Neural cell (in vitro differentiated cells): ENCODE results near the gene PRF1. TPM values are rescaled to one million over a fixed set of nuclear protein-coding genes. Genes with fewer than 3 reads are reported as not detected.

Experiments used
- H2AFZ ChIP-seq: fragments of 200-600, 300-800 bp; sonication (generic), shearing (Covaris generic); 2 replicates; pipeline ENCODE4 v1.6.0; 2014; ENCODE audit warnings: low read depth, mild to moderate bottlenecking, antibody characterized with exemption, low read length, moderate library complexity
- H3F3A ChIP-seq: fragments of 200-600 bp; shearing (Covaris generic); 2 replicates; pipeline ENCODE4 v1.6.1; 2016; ENCODE audit warnings: mild to moderate bottlenecking, moderate library complexity, mixed read lengths, antibody characterized with exemption, low read length; ENCODE audit not compliant: insufficient read depth, poor library complexity, severe bottlenecking
- H3K27ac ChIP-seq: fragments of 200-600, 300-800 bp; sonication (generic), shearing (Covaris generic); 2 replicates; pipeline ENCODE4 v1.5.1; 2014; ENCODE audit warnings: mild to moderate bottlenecking, low read length, moderate library complexity
- H3K27me3 ChIP-seq: fragments of 300-800, 200-600 bp; sonication (generic), shearing (Covaris generic); 2 replicates; pipeline ENCODE4 v1.6.0; 2014; ENCODE audit warnings: mild to moderate bottlenecking, low read depth, low read length, moderate library complexity; ENCODE audit not compliant: insufficient read depth
- H3K36me3 ChIP-seq: fragments of 300-800, 200-600 bp; sonication (generic), shearing (Covaris generic); 2 replicates; pipeline ENCODE4 v1.5.1; 2014; ENCODE audit warnings: mild to moderate bottlenecking, antibody characterized with exemption, low read length, moderate library complexity; ENCODE audit not compliant: insufficient read depth
- H3K4me2 ChIP-seq: fragments of 300-800, 200-600 bp; sonication (generic), shearing (Covaris generic); 2 replicates; pipeline ENCODE4 v1.6.0; 2014; ENCODE audit warnings: mild to moderate bottlenecking, low read length
- H3K4me3 ChIP-seq: fragments of 300-800, 200-600 bp; sonication (generic), shearing (Covaris generic); 2 replicates; pipeline ENCODE4 v1.5.1; 2014; ENCODE audit warnings: mild to moderate bottlenecking, low read length, moderate library complexity
- H3K79me2 ChIP-seq: fragments of 200-600 bp; shearing (Covaris generic); replicated peaks from 2 replicates; pipeline ENCODE4 v1.6.0; 2014; ENCODE audit warnings: mild to moderate bottlenecking, low read length, moderate library complexity; ENCODE audit not compliant: insufficient read depth
- H3K9ac ChIP-seq: fragments of 300-800, 200-600 bp; sonication (generic), shearing (Covaris generic); 2 replicates; pipeline ENCODE4 v1.6.1; 2016; ENCODE audit warnings: mild to moderate bottlenecking, low read length, mixed read lengths
- H3K9me2 ChIP-seq: fragments of 200-600 bp; shearing (Covaris generic); 2 replicates; pipeline ENCODE4 v1.6.1; 2016; ENCODE audit warnings: mild to moderate bottlenecking, low read length, mixed read lengths; ENCODE audit not compliant: insufficient read depth
- H3K9me3 ChIP-seq: fragments of 200-600, 300-800 bp; sonication (generic), shearing (Covaris generic); 2 replicates; pipeline ENCODE4 v1.6.1; 2016; ENCODE audit warnings: mild to moderate bottlenecking, mixed run types, low read length, moderate library complexity, mixed read lengths
- H4K20me1 ChIP-seq: fragments of 200-600 bp; shearing (Covaris generic); 2 replicates; pipeline ENCODE4 v1.6.1; 2016; ENCODE audit warnings: mild to moderate bottlenecking, mixed run types; ENCODE audit not compliant: insufficient read depth
- CTCF ChIP-seq: fragments of 450-650 bp; IDR thresholded peaks from 2 replicates; pipeline ENCODE4 v1.5.1; 2014; ENCODE audit warnings: antibody characterized with exemption, mild to moderate bottlenecking, moderate library complexity; ENCODE audit not compliant: poor library complexity, severe bottlenecking
- EP300 ChIP-seq: fragments of 450-650 bp; conservative IDR thresholded peaks from 2 replicates; pipeline ENCODE4 v1.6.1; 2014; ENCODE audit warnings: antibody characterized with exemption, mild to moderate bottlenecking, moderate library complexity; ENCODE audit not compliant: poor library complexity, severe bottlenecking
- EZH2 ChIP-seq: fragments of 200-600, 300-800 bp; shearing (Covaris generic), sonication (generic); IDR thresholded peaks from 2 replicates; pipeline ENCODE4 v1.6.1; 2014; ENCODE audit warnings: antibody characterized with exemption, low read length, borderline replicate concordance, mild to moderate bottlenecking; ENCODE audit not compliant: insufficient read depth, poor library complexity, severe bottlenecking
- MXI1 ChIP-seq: fragments of 450-650 bp; conservative IDR thresholded peaks from 2 replicates; pipeline ENCODE4 v1.6.1; 2014; ENCODE audit warnings: antibody characterized with exemption, mild to moderate bottlenecking; ENCODE audit not compliant: poor library complexity, severe bottlenecking
- POLR2AphosphoS5 ChIP-seq: IDR thresholded peaks from 2 replicates; pipeline ENCODE4 v1.6.1; 2012
- RAD21 ChIP-seq: fragments of 450-650 bp; conservative IDR thresholded peaks from 2 replicates; pipeline ENCODE4 v1.6.1; 2014; ENCODE audit warnings: antibody characterized with exemption, mild to moderate bottlenecking, moderate library complexity
- REST ChIP-seq: IDR thresholded peaks from 2 replicates; pipeline ENCODE4 v1.6.1; 2012; ENCODE audit warnings: borderline replicate concordance
- SMC3 ChIP-seq: fragments of 450-650 bp; conservative IDR thresholded peaks from 2 replicates; pipeline ENCODE4 v1.6.1; 2014; ENCODE audit warnings: antibody characterized with exemption, mild to moderate bottlenecking, moderate library complexity; ENCODE audit not compliant: poor library complexity
- TAF1 ChIP-seq: IDR thresholded peaks from 2 replicates; pipeline ENCODE4 v1.6.1; 2012; ENCODE audit warnings: low read depth
- polyA plus RNA-seq: library from polyadenylated mRNA; depleted of rRNA; stranded (reverse); fragments of >200 nt; gene quantifications from 2 replicates; pipeline ENCODE4 v1.2.3, GENCODE V29; 2014

Gene PRF1
- polyA plus RNA-seq, 1 donor from 2014 or later = not detected

GRCh38 chr10:70626056-70626455 lies 23.5 kb upstream of the PRF1 start:
- H3K9me3 ChIP-seq = peaks cover 6% of the 10 kb centered on the region
- H3K9me2 ChIP-seq = no peaks in the 10 kb centered on the region
- no peaks in the 10 kb centered on the region for H4K20me1 ChIP-seq
- no peaks in the 10 kb centered on the region for H3F3A ChIP-seq
- no peak overlapping the region for H3K27ac ChIP-seq
- no peak overlapping the region for H2AFZ ChIP-seq
- no peaks in the 10 kb centered on the region for H3K36me3 ChIP-seq
- H3K79me2 ChIP-seq = no peaks in the 10 kb centered on the region
- no peak overlapping the region for H3K9ac ChIP-seq
- H3K27me3 ChIP-seq = no peaks in the 10 kb centered on the region
- H3K4me2 ChIP-seq = no peak overlapping the region
- no peak overlapping the region for H3K4me3 ChIP-seq
- no peak for TF ChIP-seq REST
- no peak for TF ChIP-seq TAF1
- no peak for TF ChIP-seq MXI1

GRCh38 chr10:70622981-70623844 lies 20.7 kb upstream of the PRF1 start:
- no peak overlapping the region for H3K9ac ChIP-seq
- no peak overlapping the region for H2AFZ ChIP-seq
- no peaks in the 10 kb centered on the region for H4K20me1 ChIP-seq
- H3K27me3 ChIP-seq = no peaks in the 10 kb centered on the region
- no peak overlapping the region for H3K27ac ChIP-seq
- H3F3A ChIP-seq = no peaks in the 10 kb centered on the region
- no peaks in the 10 kb centered on the region for H3K36me3 ChIP-seq
- no peak overlapping the region for H3K4me3 ChIP-seq
- no peaks in the 10 kb centered on the region for H3K9me2 ChIP-seq
- no peaks in the 10 kb centered on the region for H3K79me2 ChIP-seq
- H3K9me3 ChIP-seq = peaks cover 6% of the 10 kb centered on the region
- H3K4me2 ChIP-seq = no peak overlapping the region
- TF ChIP-seq EZH2 = no peak
- TF ChIP-seq EP300 = no peak
- TF ChIP-seq RAD21 = no peak
- no peak for TF ChIP-seq POLR2AphosphoS5

GRCh38 chr10:70622541-70622940 lies 20.0 kb upstream of the PRF1 start:
- no peak overlapping the region for H3K9ac ChIP-seq
- H3K36me3 ChIP-seq = no peaks in the 10 kb centered on the region
- H3K9me3 ChIP-seq = no peaks in the 10 kb centered on the region
- no peak overlapping the region for H3K4me2 ChIP-seq
- no peak overlapping the region for H3K27ac ChIP-seq
- no peaks in the 10 kb centered on the region for H3K9me2 ChIP-seq
- no peaks in the 10 kb centered on the region for H4K20me1 ChIP-seq
- no peak for TF ChIP-seq CTCF
- no peak for TF ChIP-seq POLR2AphosphoS5
- no peak for TF ChIP-seq EP300
- TF ChIP-seq EZH2 = no peak
- TF ChIP-seq TAF1 = no peak
- TF ChIP-seq SMC3 = no peak
- no peak for TF ChIP-seq MXI1
- no peaks in the 10 kb centered on the region for H3K79me2 ChIP-seq
- H3K27me3 ChIP-seq = no peaks in the 10 kb centered on the region
- H3F3A ChIP-seq = no peaks in the 10 kb centered on the region
- no peak overlapping the region for H3K4me3 ChIP-seq
- no peak overlapping the region for H2AFZ ChIP-seq
